Astrocyte of the spinal cord (primary cell): ENCODE results near the gene CHST13.

ENCODE experiments used
- DNase-seq: peaks from one replicate; pipeline ENCODE4 v3.0.0; 2011; ENCODE audit warnings: low read depth, low spot score
- H3K4me3 ChIP-seq: 2 replicates; pipeline ENCODE4 v1.5.1; 2011; ENCODE audit warnings: low read depth, mild to moderate bottlenecking, low read length, moderate library complexity
- CTCF ChIP-seq: IDR thresholded peaks from 2 replicates; pipeline ENCODE4 v1.5.1; 2012; ENCODE audit warnings: low read depth, mild to moderate bottlenecking, low read length, inconsistent platforms
- in situ Hi-C: cut with HindIII; loops from 2 replicates; pipeline ENCODE4 v1.10.0; 2017; ENCODE audit warnings: low sequenced_read_pairs

Gene CHST13

DNA sequence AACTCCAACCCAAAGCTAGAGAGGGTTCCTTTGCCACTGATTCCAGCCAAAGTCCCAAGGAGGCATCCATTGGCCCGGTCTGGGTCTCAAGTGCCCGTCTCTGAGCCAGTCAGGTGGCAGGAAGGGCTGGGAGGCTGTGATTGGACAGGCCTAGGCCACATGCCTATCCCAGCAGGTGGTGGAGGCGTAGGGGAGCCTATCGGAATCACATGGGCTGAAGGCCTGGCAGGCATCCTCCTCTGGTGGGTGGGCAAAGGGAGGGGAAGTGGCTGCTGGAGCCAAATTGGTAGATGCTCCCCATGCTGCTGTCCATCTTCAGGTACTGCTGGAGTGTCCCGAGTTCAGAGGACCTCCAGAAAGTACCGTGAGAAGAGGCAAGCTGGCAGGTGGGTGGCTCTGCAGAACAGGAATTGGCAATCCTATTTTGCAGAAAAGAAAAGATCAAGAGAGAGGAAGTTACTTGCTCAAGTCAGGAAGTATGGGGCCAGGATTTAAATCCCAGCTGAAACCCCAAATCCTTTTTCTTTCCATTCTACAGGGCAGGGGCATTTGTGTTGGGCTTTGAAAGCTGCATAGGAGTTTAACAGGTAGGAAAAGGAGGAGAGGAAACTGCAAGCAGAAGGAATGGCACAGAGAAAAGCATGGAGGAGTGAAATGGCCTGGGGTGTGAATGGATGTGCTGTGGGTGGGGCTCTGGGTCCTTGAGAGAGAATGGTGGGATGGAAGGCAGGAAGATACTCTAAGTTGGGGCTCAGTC, 3.7 kb downstream of the CHST13 start:
- TF ChIP-seq CTCF, result no peak
- no peak overlapping the region for H3K4me3 ChIP-seq
- DNase-seq, result no peak
- in situ Hi-C loops, result no loop called here

- TF ChIP-seq CTCF, result no peak
- DNase-seq, result no peak
- in situ Hi-C loops, result no loop called here
- no peak overlapping the region for H3K4me3 ChIP-seq
Measured at GRCh38 chr3:126528419-126528799, 4.5 kb downstream of the CHST13 start.

GRCh38 chr3:126528800-126529541, 5.0 kb downstream of the CHST13 start:
- no peak for TF ChIP-seq CTCF
- DNase-seq, result no peak
- in situ Hi-C loops, result no loop called here
- H3K4me3 ChIP-seq, result no peak overlapping the region

DNA sequence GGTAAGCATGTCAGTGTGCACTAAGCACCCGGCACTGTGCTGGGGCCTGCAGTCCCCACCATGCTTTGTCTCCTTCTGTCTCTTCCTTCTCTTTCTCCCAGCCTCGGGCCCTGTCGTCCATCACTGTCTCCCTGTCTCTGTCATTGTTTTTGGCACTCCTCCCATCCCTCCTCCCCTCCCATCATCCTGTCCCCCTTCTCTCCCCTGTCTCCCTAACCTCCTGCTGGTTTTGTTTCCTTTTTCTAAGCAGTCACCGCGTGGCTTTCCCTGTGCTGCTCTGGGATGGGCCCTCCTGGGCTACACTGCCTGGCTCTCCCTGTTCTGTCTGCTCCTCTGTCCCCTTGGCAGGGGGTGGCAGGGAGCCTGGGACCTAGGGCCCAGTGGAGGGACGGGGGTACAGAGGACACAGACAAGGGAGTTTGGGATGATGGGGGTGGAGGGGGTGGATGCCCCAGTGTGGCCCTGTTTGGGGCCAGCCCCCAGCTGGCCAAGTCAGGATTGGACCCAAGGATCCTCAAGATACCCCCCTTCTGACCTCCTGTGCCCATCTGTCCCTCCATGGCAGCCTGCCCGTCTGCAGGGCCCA, 5.7 kb downstream of the CHST13 start:
- no peak for TF ChIP-seq CTCF
- in situ Hi-C loops, result no loop called here
- DNase-seq, result no peak
- H3K4me3 ChIP-seq, result no peak overlapping the region

GRCh38 chr3:126530171-126531050, 6.5 kb downstream of the CHST13 start:
- DNase-seq, result no peak
- TF ChIP-seq CTCF, result no peak

DNA sequence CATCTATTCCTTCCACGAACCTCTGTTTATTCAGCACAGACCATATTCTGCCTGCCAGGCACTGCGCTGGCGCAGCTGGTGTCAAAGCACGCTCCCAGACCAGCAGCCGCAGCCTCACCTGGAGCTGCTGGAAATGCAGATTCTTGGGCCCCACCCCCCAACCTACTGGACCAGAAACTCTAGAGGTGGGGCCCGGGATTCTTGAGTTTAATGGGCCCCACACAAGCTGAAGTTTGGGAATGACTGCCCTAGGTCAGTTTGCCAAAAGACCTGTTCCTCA, 7.0 kb downstream of the CHST13 start:
- no peak overlapping the region for H3K4me3 ChIP-seq
- TF ChIP-seq CTCF, result no peak
- no peak for DNase-seq
- in situ Hi-C loops, result no loop called here

More at GRCh38 chr3:126530171-126531050, 6.5 kb downstream of the CHST13 start:
- in situ Hi-C loops, result no loop called here
- no peak overlapping the region for H3K4me3 ChIP-seq
